Esophagus squamous epithelium (tissue), 4 donors: ENCODE measurements around the gene FBLIM1.

ENCODE experiments used
- POLR2A ChIP-seq, 4 donors: fragments of 450-650 bp; IDR thresholded peaks; one replicate each; pipeline ENCODE4 v1.6.1; 2017; ENCODE audit warnings: antibody characterized with exemption in 4 of 4, mild to moderate bottlenecking in 4 of 4, moderate library complexity in 3 of 4
- TF ChIP-seq, protein P1 (sequence below), 6 experiments: fragments of 450-650 bp in 4 of 6; fragments of 200-600 bp in 2 of 6; sonication (generic) in 2 of 6; IDR thresholded peaks; one replicate each; pipeline ENCODE4 v1.5.1; 2016 to 2019; ENCODE audit warnings: antibody characterized with exemption in 6 of 6, mild to moderate bottlenecking in 4 of 6, moderate library complexity in 4 of 6

DNA sequence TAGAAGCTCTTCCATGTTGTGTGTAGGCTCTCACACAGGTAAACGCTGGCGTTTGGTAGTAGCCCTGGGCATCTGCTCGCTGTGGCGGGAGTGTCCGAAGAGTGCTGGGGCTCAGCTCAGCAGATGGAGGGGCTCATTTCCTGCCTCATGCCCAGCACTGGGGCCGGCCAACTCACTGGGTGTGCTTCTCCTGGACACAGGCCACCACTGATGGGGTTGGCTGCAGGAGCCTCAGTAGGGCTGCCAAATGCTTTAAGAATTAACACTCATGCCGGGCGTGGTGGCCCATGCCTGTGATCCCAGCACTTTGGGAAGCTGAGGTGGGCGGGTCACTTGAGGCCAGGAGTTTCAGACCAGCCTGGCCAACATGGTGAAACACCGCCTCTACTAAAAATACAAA is 28.0 kb downstream of the FBLIM1 start:
- TF ChIP-seq, protein P1, sequence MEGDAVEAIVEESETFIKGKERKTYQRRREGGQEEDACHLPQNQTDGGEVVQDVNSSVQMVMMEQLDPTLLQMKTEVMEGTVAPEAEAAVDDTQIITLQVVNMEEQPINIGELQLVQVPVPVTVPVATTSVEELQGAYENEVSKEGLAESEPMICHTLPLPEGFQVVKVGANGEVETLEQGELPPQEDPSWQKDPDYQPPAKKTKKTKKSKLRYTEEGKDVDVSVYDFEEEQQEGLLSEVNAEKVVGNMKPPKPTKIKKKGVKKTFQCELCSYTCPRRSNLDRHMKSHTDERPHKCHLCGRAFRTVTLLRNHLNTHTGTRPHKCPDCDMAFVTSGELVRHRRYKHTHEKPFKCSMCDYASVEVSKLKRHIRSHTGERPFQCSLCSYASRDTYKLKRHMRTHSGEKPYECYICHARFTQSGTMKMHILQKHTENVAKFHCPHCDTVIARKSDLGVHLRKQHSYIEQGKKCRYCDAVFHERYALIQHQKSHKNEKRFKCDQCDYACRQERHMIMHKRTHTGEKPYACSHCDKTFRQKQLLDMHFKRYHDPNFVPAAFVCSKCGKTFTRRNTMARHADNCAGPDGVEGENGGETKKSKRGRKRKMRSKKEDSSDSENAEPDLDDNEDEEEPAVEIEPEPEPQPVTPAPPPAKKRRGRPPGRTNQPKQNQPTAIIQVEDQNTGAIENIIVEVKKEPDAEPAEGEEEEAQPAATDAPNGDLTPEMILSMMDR (IDR thresholded peaks at IDR 0.05): no peak
- no peak for TF ChIP-seq POLR2A (IDR thresholded peaks at IDR 0.05)
